PC-9 (cell line): Measurements from ENCODE around the gene FGF1. TPM values are rescaled to one million over a fixed set of nuclear protein-coding genes. Genes with fewer than 3 reads are reported as not detected.

Source experiments
- BruUV-seq: library from RNA; stranded (reverse); fragments of 400-500 nt; replicated peaks from 2 replicates; lab custom pipeline; 2021; lab: Mats Ljungman, UMichigan
- CTCF ChIA-PET: fragments of 300-600 bp; sonication (Branson Sonifier 250); formaldehyde crosslinking; loops from one replicate; lab custom pipeline; 2022; ENCODE audit warnings: antibody characterized with exemption; lab: Charles Lee
- POLR2A ChIA-PET: fragments of 300-600 bp; sonication (Branson Sonifier 250); formaldehyde crosslinking; loops from one replicate; lab custom pipeline; 2022; ENCODE audit warnings: antibody characterized with exemption; ENCODE audit not compliant: unreplicated experiment; lab: Charles Lee
- DNase-seq, 2 experiments: peaks; one replicate each; pipeline versions ENCODE4 v3.0.0 to v3.0.0-alpha.2; 2015 to 2022; ENCODE audit warnings: mixed read lengths in 1 of 2
- H2AFZ ChIP-seq: fragments of 200-600 bp; sonication (generic); 2 replicates; pipeline ENCODE4 v1.8.1; 2017; ENCODE audit warnings: antibody characterized with exemption
- H3F3A ChIP-seq: fragments of 200-600 bp; sonication (generic); 2 replicates; pipeline ENCODE4 v1.8.1; 2017; ENCODE audit warnings: antibody characterized with exemption, mild to moderate bottlenecking, low read depth; ENCODE audit not compliant: insufficient read depth
- H3K27ac ChIP-seq: fragments of 200-600 bp; sonication (generic); 2 replicates; pipeline ENCODE4 v1.6.1; 2016; ENCODE audit warnings: mixed run types
- H3K27me3 ChIP-seq: fragments of 200-600 bp; sonication (generic); 2 replicates; pipeline ENCODE4 v1.6.1; 2016; ENCODE audit warnings: low read depth, mixed run types; ENCODE audit not compliant: insufficient read depth
- H3K36me3 ChIP-seq: fragments of 200-600 bp; sonication (generic); 2 replicates; pipeline ENCODE4 v1.6.1; 2016; ENCODE audit warnings: low read depth, mixed run types
- H3K4me1 ChIP-seq: fragments of 200-600 bp; sonication (generic); replicated peaks from 2 replicates; pipeline ENCODE4 v1.6.1; 2016; ENCODE audit warnings: mixed run types; ENCODE audit not compliant: insufficient read depth
- H3K4me2 ChIP-seq: fragments of 200-600 bp; sonication (generic); 2 replicates; pipeline ENCODE4 v1.6.1; 2017; ENCODE audit warnings: mixed run types
- H3K4me3 ChIP-seq: fragments of 200-600 bp; sonication (generic); 2 replicates; pipeline ENCODE4 v1.6.1; 2016; ENCODE audit warnings: mixed run types
- H3K79me2 ChIP-seq: fragments of 200-600 bp; sonication (generic); 2 replicates; pipeline ENCODE4 v1.6.1; 2017; ENCODE audit warnings: low read depth, mixed run types
- H3K9me2 ChIP-seq: fragments of 200-600 bp; sonication (generic); 2 replicates; pipeline ENCODE4 v1.8.1; 2017; ENCODE audit warnings: mild to moderate bottlenecking; ENCODE audit not compliant: insufficient read depth
- H3K9me3 ChIP-seq: fragments of 200-600 bp; sonication (generic); 2 replicates; pipeline ENCODE4 v1.8.1; 2016; ENCODE audit warnings: low read depth; ENCODE audit not compliant: insufficient read depth
- H4K20me1 ChIP-seq: fragments of 200-600 bp; sonication (generic); 2 replicates; pipeline ENCODE4 v1.8.1; 2017; ENCODE audit not compliant: insufficient read depth
- EZH2 ChIP-seq: fragments of 200-600 bp; sonication (generic); IDR thresholded peaks from 2 replicates; pipeline ENCODE4 v1.8.0; 2017; ENCODE audit warnings: antibody characterized with exemption, low read depth
- intact Hi-C: fragments of 100-400 bp; cut with micrococcal nuclease; formaldehyde crosslinking; loops from one replicate; pipeline ENCODE4 v1.10.0; 2022; ENCODE audit not compliant: unreplicated experiment
- total RNA-seq: library from RNA; stranded (reverse); gene quantifications from 2 replicates; pipeline ENCODE4 v1.2.3, GENCODE V29; 2021
- TF ChIP-seq, protein P1 (sequence below): fragments of 200-600 bp; sonication (generic); conservative IDR thresholded peaks from 2 replicates; pipeline ENCODE4 v1.6.1; 2017; ENCODE audit warnings: mixed run types, antibody characterized with exemption, mild to moderate bottlenecking, moderate library complexity

FGF1 gene
- total RNA-seq, 1 experiment from 2014 or later: 0.44 TPM

DNA sequence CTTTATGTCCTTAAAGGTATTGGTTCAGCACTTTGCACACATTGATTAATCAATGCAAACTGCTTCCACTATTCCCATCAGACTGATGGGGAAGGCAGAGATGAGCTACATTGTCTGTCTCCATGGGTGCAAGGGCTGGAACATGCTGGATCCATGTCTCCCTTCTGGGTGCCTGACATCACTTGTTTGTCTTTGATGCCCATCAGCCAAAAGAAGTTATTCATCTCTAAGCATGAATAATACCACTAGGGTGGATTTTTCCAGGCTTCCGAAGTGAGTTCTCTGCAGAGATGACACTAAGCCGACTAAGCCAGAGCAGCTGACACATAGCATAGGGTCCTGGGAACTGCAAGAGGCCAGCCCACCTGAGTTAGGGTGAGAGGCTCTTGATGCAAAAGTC is 8.7 kb downstream of the FGF1 start:
- Histone ChIP-seq H4K20me1 (no peaks in the 10 kb centered on the region), H3K79me2 (no peaks in the 10 kb centered on the region), H3K9me3 (peaks cover 5% of the 10 kb centered on the region; the same call in 1 of the 2 replicates), H3F3A (peaks cover 20% of the 10 kb centered on the region), H2AFZ (no peak overlapping the region), H3K36me3 (no peaks in the 10 kb centered on the region), H3K27me3 (no peaks in the 10 kb centered on the region), H3K9me2 (no peaks in the 10 kb centered on the region), H3K4me3 (no peak overlapping the region), H3K27ac (no peak overlapping the region), H3K4me2 (no peak overlapping the region), H3K4me1 (peaks cover 37% of the 10 kb centered on the region)
- POLR2A ChIA-PET: no interaction called here
- CTCF ChIA-PET: no interaction called here
- intact Hi-C loops: no loop called here
- DNase-seq: no peak
- no peak for TF ChIP-seq EZH2
- BruUV-seq: no TSS peak

DNA sequence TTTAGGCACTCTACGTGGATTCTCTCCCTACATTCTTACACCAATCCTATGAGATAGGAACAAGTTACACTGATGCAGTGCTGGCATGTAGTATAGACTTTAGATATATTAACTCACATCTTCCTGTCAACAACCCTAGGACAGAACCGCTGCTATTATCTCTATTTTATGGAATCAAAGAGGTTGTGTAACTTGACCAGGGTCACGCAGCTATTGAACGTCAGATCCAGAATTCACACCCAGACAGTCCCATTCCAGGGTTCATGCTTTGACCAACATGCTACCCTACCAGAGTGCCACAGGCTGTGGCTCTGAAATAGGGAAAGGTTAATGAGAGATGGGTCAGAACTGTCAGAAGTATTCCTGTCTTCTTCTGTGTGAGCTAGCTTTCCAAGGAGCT is 9.6 kb downstream of the FGF1 start:
- ChIA-PET POLR2A (interaction anchor here (0.6 kb wide), 2 partner anchors 32 to 41 kb away, joined by 3 to 4 read pairs; no protein-coding TSS in a partner anchor), CTCF (interaction anchor here (0.5 kb wide), 1 partner anchor 8 kb away, joined by 3 read pairs; no protein-coding TSS in a partner anchor)
- Histone ChIP-seq H3K9me3 (peaks cover 5% of the 10 kb centered on the region; the same call in 1 of the 2 replicates), H3K79me2 (no peaks in the 10 kb centered on the region), H3K4me1 (peaks cover 37% of the 10 kb centered on the region), H3F3A (peaks cover 19% of the 10 kb centered on the region), H3K9me2 (no peaks in the 10 kb centered on the region), H3K4me3 (no peak overlapping the region), H4K20me1 (no peaks in the 10 kb centered on the region), H3K27me3 (no peaks in the 10 kb centered on the region), H2AFZ (no peak overlapping the region), H3K27ac (no peak overlapping the region), H3K4me2 (no peak overlapping the region), H3K36me3 (no peaks in the 10 kb centered on the region)
- TF ChIP-seq, protein P1, sequence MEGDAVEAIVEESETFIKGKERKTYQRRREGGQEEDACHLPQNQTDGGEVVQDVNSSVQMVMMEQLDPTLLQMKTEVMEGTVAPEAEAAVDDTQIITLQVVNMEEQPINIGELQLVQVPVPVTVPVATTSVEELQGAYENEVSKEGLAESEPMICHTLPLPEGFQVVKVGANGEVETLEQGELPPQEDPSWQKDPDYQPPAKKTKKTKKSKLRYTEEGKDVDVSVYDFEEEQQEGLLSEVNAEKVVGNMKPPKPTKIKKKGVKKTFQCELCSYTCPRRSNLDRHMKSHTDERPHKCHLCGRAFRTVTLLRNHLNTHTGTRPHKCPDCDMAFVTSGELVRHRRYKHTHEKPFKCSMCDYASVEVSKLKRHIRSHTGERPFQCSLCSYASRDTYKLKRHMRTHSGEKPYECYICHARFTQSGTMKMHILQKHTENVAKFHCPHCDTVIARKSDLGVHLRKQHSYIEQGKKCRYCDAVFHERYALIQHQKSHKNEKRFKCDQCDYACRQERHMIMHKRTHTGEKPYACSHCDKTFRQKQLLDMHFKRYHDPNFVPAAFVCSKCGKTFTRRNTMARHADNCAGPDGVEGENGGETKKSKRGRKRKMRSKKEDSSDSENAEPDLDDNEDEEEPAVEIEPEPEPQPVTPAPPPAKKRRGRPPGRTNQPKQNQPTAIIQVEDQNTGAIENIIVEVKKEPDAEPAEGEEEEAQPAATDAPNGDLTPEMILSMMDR: no peak
- no peak for TF ChIP-seq EZH2
- no TSS peak for BruUV-seq
- intact Hi-C loops: no loop called here
- no peak for DNase-seq

DNA sequence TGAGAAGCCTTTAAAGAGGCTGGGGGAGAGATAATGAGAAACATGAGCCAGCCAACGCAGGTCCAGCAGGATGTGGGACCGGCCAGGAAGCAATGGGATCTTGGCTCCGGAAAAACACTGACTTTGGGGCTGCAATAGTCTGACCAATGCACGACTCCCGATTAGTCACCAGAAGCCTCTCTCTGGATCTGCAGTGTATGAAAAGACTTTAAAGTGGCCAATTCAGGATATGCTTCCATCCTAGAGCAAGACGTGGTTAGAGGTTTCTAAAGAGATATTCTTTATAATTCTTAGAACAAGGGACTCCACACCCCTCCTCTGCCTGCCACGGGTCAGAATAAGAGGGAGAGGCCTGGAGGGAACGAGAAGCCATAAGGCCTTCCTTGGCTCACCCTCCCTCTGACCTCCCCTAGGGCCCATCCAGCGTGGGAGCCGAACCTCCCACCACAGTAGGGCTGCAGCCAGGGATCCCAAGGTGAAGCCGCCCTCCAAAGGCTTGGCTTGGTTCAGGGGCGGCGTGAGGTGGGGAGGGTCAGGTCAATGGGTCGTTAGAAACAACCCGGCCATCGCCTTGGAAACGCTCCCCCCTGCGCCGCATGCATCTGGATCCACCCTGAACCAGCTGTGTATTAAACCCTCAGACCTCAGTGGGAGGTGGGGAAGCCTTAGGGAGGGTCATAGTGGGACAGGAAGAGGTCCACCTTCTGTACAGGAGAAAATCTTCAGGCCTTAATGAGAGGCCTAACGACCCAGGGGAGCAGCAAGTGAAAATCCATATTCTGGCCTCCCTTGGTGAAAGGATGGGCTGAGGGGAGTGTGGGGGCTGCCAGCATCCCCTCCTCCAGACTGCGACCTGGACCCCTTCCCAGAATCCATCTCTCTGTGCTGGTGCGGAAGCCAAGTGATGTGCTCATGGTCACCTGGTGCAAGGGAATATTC is 11.1 kb downstream of the FGF1 start:
- Histone ChIP-seq H3K9me3 (peaks cover 4% of the 10 kb centered on the region; the same call in 1 of the 2 replicates), H3F3A (peaks cover 8% of the 10 kb centered on the region; the same call in 1 of the 2 replicates), H4K20me1 (no peaks in the 10 kb centered on the region), H3K36me3 (no peaks in the 10 kb centered on the region), H3K4me3 (no peak overlapping the region), H3K79me2 (no peaks in the 10 kb centered on the region), H3K27me3 (no peaks in the 10 kb centered on the region), H3K9me2 (no peaks in the 10 kb centered on the region), H3K4me2 (peak overlapping the region; percentile 10; the same call in 1 of the 2 replicates), H3K4me1 (peaks cover 28% of the 10 kb centered on the region), H2AFZ (no peak overlapping the region), H3K27ac (no peak overlapping the region)
- BruUV-seq: no TSS peak
- no peak for TF ChIP-seq EZH2
- TF ChIP-seq, protein P1: no peak
- POLR2A ChIA-PET: no interaction called here
- intact Hi-C loops: no loop called here
- no peak for DNase-seq
- CTCF ChIA-PET: no interaction called here
